Nephron progenitor cell (in vitro differentiated cells): ENCODE results near the gene CLEC20A.

Source experiments
- DNase-seq: peaks from one replicate; pipeline ENCODE4 v3.0.0; 2021
- H3K27ac Mint-ChIP-seq: 2 replicates; pipeline ENCODE4 v1.8.0; 2021; ENCODE audit warnings: mild to moderate bottlenecking, moderate library complexity, mixed read lengths
- H3K27me3 Mint-ChIP-seq: 2 replicates; pipeline ENCODE4 v1.8.0; 2021; ENCODE audit warnings: mild to moderate bottlenecking, low read depth, mixed read lengths; ENCODE audit not compliant: poor library complexity
- H3K36me3 Mint-ChIP-seq: 2 replicates; pipeline ENCODE4 v1.8.0; 2021; ENCODE audit warnings: low read depth, mixed read lengths
- H3K4me1 Mint-ChIP-seq: 2 replicates; pipeline ENCODE4 v1.8.0; 2021; ENCODE audit warnings: mixed read lengths
- H3K4me3 Mint-ChIP-seq: 2 replicates; pipeline ENCODE4 v1.8.0; 2021; ENCODE audit warnings: mild to moderate bottlenecking, moderate library complexity, mixed read lengths
- H3K9me3 Mint-ChIP-seq: 2 replicates; pipeline ENCODE4 v1.8.0; 2021; ENCODE audit warnings: mild to moderate bottlenecking, moderate library complexity, mixed read lengths
- TF ChIP-seq, protein P1 (sequence below): fragments of 200-600 bp; sonication (generic); IDR thresholded peaks from 2 replicates; pipeline ENCODE4 v1.5.0; 2021; ENCODE audit warnings: antibody characterized with exemption

The CLEC20A gene

DNA sequence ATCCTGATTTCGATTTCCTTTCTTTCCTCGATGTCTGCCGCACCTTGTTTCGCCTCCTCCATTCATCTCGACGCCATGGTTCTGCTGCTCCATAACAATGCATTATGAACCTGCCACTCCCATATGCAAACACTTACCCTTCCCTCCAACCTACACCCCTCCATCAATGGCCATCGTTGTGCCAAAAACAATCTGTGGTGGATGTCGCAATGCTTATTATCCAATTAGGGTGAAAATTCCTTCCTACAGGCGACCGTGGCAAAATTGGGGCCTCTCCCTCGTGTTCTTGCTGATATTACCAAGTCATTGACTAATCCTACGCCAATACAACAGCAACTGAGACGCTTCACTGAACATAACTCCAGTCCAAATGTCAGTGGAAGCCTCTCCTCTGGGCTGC lies 40.3 kb downstream of the CLEC20A start:
- Mint-ChIP-seq H3K27ac (no peak overlapping the region), H3K4me3 (no peak overlapping the region), H3K36me3 (peaks cover 12% of the 10 kb centered on the region)

DNA sequence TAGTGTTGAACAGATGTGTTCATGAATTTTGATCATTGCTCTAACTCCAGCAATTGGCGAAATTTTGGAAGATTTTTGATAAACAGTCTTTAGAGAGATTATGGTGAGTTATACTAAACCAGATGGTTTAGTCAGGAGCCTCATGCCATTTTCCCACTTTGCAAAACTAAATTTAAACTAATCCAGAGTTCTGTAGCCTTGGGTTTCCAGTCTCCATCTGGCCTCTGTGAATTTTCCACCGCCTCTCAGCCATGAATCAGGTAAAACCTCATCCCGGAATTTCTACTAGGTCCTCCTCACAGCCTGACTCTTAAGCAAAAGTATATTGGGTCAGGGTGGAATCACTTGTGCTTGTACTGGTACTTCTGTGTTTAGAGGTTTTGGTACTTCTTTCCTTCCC lies 44.8 kb downstream of the CLEC20A start:
- H3K27ac Mint-ChIP-seq: no peak overlapping the region
- H3K9me3 Mint-ChIP-seq: no peaks in the 10 kb centered on the region
- TF ChIP-seq, protein P1, sequence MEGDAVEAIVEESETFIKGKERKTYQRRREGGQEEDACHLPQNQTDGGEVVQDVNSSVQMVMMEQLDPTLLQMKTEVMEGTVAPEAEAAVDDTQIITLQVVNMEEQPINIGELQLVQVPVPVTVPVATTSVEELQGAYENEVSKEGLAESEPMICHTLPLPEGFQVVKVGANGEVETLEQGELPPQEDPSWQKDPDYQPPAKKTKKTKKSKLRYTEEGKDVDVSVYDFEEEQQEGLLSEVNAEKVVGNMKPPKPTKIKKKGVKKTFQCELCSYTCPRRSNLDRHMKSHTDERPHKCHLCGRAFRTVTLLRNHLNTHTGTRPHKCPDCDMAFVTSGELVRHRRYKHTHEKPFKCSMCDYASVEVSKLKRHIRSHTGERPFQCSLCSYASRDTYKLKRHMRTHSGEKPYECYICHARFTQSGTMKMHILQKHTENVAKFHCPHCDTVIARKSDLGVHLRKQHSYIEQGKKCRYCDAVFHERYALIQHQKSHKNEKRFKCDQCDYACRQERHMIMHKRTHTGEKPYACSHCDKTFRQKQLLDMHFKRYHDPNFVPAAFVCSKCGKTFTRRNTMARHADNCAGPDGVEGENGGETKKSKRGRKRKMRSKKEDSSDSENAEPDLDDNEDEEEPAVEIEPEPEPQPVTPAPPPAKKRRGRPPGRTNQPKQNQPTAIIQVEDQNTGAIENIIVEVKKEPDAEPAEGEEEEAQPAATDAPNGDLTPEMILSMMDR: no peak
- H3K36me3 Mint-ChIP-seq: no peaks in the 10 kb centered on the region
- DNase-seq: no peak
- no peaks in the 10 kb centered on the region for H3K4me1 Mint-ChIP-seq
- no peaks in the 10 kb centered on the region for H3K27me3 Mint-ChIP-seq
- no peak overlapping the region for H3K4me3 Mint-ChIP-seq

More for the DNA sequence above, 40.3 kb downstream of the CLEC20A start:
- no peaks in the 10 kb centered on the region for H3K4me1 Mint-ChIP-seq
- no peaks in the 10 kb centered on the region for H3K9me3 Mint-ChIP-seq
- H3K27me3 Mint-ChIP-seq: no peaks in the 10 kb centered on the region
- TF ChIP-seq, protein P1: no peak
- DNase-seq: no peak

DNA sequence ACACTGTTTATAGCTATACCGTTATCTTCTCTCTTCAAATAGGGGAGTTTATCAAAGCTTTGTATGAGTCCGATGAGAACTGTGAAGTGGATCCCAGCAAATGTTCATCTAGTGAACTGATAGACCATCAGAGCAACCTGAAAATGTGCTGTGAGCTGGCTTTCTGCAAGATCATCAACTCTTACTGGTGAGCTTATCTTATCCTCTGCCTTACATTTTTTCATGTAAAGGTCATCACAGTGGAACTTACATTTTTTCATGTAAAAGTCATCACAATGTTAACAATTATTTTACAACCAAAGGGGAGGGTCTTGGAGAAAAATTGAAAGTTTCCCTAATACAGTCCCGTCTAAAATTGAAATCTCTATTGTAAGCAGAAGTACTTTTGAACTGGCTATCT lies 45.2 kb downstream of the CLEC20A start:
- no peak for DNase-seq
- no peak overlapping the region for H3K4me3 Mint-ChIP-seq
- H3K27me3 Mint-ChIP-seq: no peaks in the 10 kb centered on the region
- H3K4me1 Mint-ChIP-seq: no peaks in the 10 kb centered on the region
- no peaks in the 10 kb centered on the region for H3K9me3 Mint-ChIP-seq
- TF ChIP-seq, protein P1: no peak
- no peaks in the 10 kb centered on the region for H3K36me3 Mint-ChIP-seq
- no peak overlapping the region for H3K27ac Mint-ChIP-seq

DNA sequence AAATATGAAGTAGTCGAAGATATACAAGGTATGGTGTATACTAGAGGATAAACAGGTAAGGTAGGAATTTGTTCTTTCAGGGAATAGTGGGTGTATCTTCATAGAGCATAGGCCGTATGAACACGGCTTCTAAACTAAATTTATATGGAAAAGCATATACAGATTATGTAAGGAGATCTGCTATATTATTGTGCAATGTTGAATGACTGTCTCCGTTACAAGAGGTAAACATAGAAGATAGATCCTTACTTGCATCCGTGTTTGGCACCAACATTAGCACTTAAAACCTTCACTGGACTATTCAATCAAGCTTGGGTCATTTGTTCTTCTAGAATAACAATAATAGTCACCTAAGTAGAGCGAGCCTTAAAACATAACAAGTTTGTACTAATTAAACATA lies 45.9 kb downstream of the CLEC20A start:
- H3K4me3 Mint-ChIP-seq: no peak overlapping the region
- no peak overlapping the region for H3K27ac Mint-ChIP-seq
- no peaks in the 10 kb centered on the region for H3K4me1 Mint-ChIP-seq
- TF ChIP-seq, protein P1: no peak
- H3K27me3 Mint-ChIP-seq: no peaks in the 10 kb centered on the region
- H3K36me3 Mint-ChIP-seq: no peaks in the 10 kb centered on the region
- no peak for DNase-seq
- H3K9me3 Mint-ChIP-seq: no peaks in the 10 kb centered on the region

DNA sequence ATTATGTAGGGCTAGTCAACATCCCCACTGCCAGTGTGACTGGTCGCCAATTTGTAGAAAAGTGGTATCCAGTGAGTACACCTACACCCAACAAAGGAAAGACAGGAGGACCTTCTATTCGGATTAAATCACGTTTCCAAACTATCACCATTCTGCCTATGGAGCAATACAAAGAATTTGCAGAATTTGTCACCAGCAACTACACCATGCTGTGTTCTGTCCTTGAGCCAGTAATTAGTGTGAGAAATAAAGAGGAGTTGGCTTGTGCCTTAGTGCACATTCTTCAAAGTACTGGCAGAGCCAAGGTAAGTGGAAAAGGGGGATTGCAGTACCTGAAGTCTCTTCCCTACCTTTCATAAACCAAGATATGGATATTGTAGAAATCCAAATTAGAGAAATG lies 53.8 kb downstream of the CLEC20A start:
- Mint-ChIP-seq H3K4me1 (no peaks in the 10 kb centered on the region), H3K4me3 (no peak overlapping the region), H3K36me3 (peaks cover 24% of the 10 kb centered on the region), H3K27me3 (no peaks in the 10 kb centered on the region), H3K9me3 (no peaks in the 10 kb centered on the region), H3K27ac (no peak overlapping the region)
- no peak for DNase-seq
- TF ChIP-seq, protein P1: no peak

DNA sequence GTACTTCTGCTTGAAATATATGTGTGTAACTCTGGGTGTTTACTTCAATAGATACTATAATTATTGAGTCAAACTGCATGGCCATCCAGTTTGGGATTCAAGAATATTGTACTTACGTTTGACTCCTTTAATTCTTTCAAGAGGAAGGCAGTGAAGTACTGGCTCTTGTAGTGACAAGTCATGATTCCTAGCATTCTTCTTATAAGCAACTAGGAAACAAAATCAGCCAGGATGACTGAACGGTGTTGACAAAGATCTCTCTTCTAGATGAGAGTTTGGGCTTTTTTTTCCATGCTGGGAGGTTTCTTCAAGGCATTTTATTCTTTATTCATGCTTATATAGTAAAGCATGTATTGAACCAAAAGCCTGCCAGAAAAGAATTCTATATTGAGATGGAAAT lies 58.3 kb downstream of the CLEC20A start:
- no peaks in the 10 kb centered on the region for H3K9me3 Mint-ChIP-seq
- peaks cover 19% of the 10 kb centered on the region for H3K36me3 Mint-ChIP-seq
- H3K4me3 Mint-ChIP-seq: no peak overlapping the region
- no peaks in the 10 kb centered on the region for H3K4me1 Mint-ChIP-seq
- TF ChIP-seq, protein P1: no peak
- no peak for DNase-seq
- no peak overlapping the region for H3K27ac Mint-ChIP-seq
- no peaks in the 10 kb centered on the region for H3K27me3 Mint-ChIP-seq
